Cardiac muscle cell (in vitro differentiated cells and primary cell): ENCODE data around the gene PXMP2. TPM values are rescaled to one million over a fixed set of nuclear protein-coding genes. Genes with fewer than 3 reads are reported as not detected.

Experiments used
- DNase-seq, 2 donors: peaks; one replicate each; pipeline versions ENCODE4 v3.0.0 to v3.0.0-alpha.2; 2010 to 2017; ENCODE audit warnings: low read depth in 1 of 2, low spot score in 1 of 2
- H3K27ac ChIP-seq: fragments of 200-600 bp; sonication (generic); 2 replicates; pipeline ENCODE4 v1.5.1; 2016
- H3K27me3 ChIP-seq: fragments of 200-600 bp; sonication (generic); 2 replicates; pipeline ENCODE4 v1.6.0; 2016; ENCODE audit warnings: control low read depth
- H3K36me3 ChIP-seq: fragments of 200-600 bp; sonication (generic); 2 replicates; pipeline ENCODE4 v1.5.1; 2016; ENCODE audit warnings: control low read depth
- H3K4me1 ChIP-seq: fragments of 200-600 bp; sonication (generic); 2 replicates; pipeline ENCODE4 v1.8.1; 2017; ENCODE audit warnings: low read depth, mild to moderate bottlenecking, mixed run types
- H3K4me3 ChIP-seq: fragments of 200-600 bp; sonication (generic); 2 replicates; pipeline ENCODE4 v1.5.1; 2016; ENCODE audit warnings: mild to moderate bottlenecking
- H3K9me3 ChIP-seq: fragments of 200-600 bp; sonication (generic); 2 replicates; pipeline ENCODE4 v1.5.1; 2017; ENCODE audit warnings: low read depth, mild to moderate bottlenecking, control low read depth
- polyA plus RNA-seq: library from polyadenylated mRNA; unstranded; fragments of >200 nt; fragmentation: Nextera tagmentation; extraction: Ambion mirVana; gene quantifications from 2 replicates; pipeline ENCODE4 v1.2.1, GENCODE V29; 2016
- total RNA-seq: library from RNA; depleted of rRNA; stranded (reverse); fragments of >200 nt; gene quantifications from 2 replicates; pipeline ENCODE4 v1.2.3, GENCODE V29; 2016
- TF ChIP-seq, protein P1 (sequence below): IDR thresholded peaks from 2 replicates; pipeline ENCODE4 v1.5.1; 2012; ENCODE audit warnings: low read depth, mild to moderate bottlenecking, low read length

Gene PXMP2
- total and polyA plus RNA-seq, 2 experiments from 2014 or later, result 41.6 to 111 TPM

DNA sequence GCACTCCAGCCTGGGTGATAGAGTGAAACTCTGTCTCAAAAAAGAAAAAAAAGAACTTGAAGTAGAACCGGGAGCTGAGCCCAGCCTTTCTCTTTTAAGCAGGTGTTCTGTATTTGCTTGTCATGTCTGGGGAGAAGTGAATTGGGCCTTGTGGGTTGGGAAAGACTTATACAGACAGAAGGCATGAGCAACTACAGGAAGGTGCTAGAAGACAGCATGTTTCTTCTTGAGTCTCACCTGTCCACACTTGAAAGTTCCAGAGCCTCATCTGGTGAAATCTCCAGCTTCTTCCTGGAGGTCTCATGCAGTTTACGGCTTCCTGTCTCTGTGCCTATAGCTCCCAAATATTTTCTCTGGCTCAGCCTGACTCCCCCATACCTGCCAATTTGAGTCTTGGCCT, 25.7 kb downstream of the PXMP2 start:
- Histone ChIP-seq H3K27me3 (no peaks in the 10 kb centered on the region), H3K9me3 (no peaks in the 10 kb centered on the region), H3K4me1 (peaks cover 9% of the 10 kb centered on the region), H3K4me3 (no peak overlapping the region), H3K36me3 (peaks cover 5% of the 10 kb centered on the region), H3K27ac (no peak overlapping the region)
- DNase-seq, result no peak
- TF ChIP-seq, protein P1, sequence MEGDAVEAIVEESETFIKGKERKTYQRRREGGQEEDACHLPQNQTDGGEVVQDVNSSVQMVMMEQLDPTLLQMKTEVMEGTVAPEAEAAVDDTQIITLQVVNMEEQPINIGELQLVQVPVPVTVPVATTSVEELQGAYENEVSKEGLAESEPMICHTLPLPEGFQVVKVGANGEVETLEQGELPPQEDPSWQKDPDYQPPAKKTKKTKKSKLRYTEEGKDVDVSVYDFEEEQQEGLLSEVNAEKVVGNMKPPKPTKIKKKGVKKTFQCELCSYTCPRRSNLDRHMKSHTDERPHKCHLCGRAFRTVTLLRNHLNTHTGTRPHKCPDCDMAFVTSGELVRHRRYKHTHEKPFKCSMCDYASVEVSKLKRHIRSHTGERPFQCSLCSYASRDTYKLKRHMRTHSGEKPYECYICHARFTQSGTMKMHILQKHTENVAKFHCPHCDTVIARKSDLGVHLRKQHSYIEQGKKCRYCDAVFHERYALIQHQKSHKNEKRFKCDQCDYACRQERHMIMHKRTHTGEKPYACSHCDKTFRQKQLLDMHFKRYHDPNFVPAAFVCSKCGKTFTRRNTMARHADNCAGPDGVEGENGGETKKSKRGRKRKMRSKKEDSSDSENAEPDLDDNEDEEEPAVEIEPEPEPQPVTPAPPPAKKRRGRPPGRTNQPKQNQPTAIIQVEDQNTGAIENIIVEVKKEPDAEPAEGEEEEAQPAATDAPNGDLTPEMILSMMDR, result no peak

DNA sequence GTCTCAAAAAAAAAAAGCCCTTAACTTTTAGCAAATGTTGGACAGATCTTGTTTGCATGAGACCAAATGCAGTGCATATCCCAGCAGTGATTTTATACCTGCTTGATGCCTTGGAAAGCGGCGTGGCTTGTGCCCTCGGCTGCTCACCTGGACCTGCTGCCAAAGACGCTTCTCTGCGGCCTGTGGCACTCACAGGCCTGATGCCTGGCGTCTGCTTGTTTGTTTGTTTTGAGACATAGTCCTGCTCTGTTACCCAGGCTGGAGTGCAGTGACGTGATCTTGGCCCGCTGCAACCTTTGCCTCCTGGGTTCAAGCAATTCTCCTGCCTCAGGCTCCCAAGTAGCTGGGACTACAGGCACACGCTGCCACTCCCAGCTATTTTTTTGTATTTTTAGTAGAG, 28.5 kb downstream of the PXMP2 start:
- no peaks in the 10 kb centered on the region for H3K9me3 ChIP-seq
- no peaks in the 10 kb centered on the region for H3K27me3 ChIP-seq
- no peak for DNase-seq
- no peak overlapping the region for H3K27ac ChIP-seq
- TF ChIP-seq, protein P1, result no peak
- peaks cover 5% of the 10 kb centered on the region for H3K4me1 ChIP-seq
- H3K36me3 ChIP-seq, result peaks cover 14% of the 10 kb centered on the region
- no peak overlapping the region for H3K4me3 ChIP-seq

- Histone ChIP-seq H3K27me3 (no peaks in the 10 kb centered on the region), H3K9me3 (no peaks in the 10 kb centered on the region), H3K4me1 (peaks cover 5% of the 10 kb centered on the region), H3K36me3 (peaks cover 18% of the 10 kb centered on the region), H3K4me3 (no peak overlapping the region), H3K27ac (no peak overlapping the region)
- DNase-seq, result no peak
- TF ChIP-seq, protein P1, result no peak
Observed at GRCh38 chr12:132716356-132716755, 29.0 kb downstream of the PXMP2 start.

DNA sequence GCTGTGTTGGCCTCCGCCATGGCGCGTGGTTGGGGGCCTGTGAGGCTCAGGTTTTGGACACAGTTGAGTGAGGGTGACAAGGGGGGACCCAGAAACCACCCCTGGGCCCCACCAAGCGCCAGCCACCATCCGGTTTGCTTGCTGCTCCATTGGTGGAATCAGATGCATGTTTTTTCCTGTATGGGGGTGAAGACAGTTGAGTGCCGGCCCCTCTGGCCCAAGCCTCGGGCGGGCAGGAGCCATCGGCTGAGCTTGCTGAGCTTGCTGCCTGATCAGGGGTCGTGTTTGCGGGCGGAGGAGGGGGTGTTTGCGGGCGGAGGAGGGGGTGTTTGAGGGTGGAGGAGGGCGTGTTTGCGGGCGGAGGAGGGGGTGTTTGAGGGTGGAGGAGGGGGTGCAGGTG, 29.6 kb downstream of the PXMP2 start:
- DNase-seq, result no peak
- Histone ChIP-seq H3K27ac (no peak overlapping the region), H3K36me3 (peaks cover 23% of the 10 kb centered on the region), H3K9me3 (no peaks in the 10 kb centered on the region), H3K4me1 (no peaks in the 10 kb centered on the region), H3K27me3 (no peaks in the 10 kb centered on the region), H3K4me3 (no peak overlapping the region)
- TF ChIP-seq, protein P1, result no peak

GRCh38 chr12:132717531-132718387, 30.4 kb downstream of the PXMP2 start:
- Histone ChIP-seq H3K4me3 (no peak overlapping the region), H3K4me1 (no peaks in the 10 kb centered on the region), H3K9me3 (no peaks in the 10 kb centered on the region), H3K27me3 (no peaks in the 10 kb centered on the region), H3K27ac (no peak overlapping the region), H3K36me3 (peaks cover 28% of the 10 kb centered on the region)
- DNase-seq, result no peak
- TF ChIP-seq, protein P1, result no peak
